DMS53 treated with DMSO at 0.1 percent for 48 hours (cell line): ENCODE data around the gene SRCAP.

ENCODE experiments used
- DNase-seq: peaks from one replicate; lab custom pipeline; 2025; ENCODE audit not compliant: unreplicated experiment; lab: John Stamatoyannopoulos, UW

Gene SRCAP

DNA sequence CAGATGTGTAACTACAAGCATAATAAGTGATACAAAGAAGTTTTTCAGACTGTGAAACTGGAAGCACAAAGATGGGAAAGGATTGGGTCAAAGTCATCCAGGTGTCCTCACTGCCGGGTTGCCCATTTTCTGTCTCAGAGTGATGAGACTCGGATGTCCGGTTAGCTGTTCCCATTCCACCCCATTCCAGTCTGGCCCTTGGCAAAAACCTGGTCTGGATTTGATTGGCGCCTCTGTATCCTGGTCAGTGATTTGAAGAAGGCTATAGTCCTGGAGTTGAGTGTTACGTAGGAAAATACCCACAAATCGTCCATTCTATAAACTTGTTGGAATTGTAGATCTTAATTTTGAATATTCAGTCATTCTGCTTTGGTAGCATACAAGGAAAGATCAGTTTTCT is 29.4 kb downstream of the SRCAP start:
- DNase-seq: no peak

DNA sequence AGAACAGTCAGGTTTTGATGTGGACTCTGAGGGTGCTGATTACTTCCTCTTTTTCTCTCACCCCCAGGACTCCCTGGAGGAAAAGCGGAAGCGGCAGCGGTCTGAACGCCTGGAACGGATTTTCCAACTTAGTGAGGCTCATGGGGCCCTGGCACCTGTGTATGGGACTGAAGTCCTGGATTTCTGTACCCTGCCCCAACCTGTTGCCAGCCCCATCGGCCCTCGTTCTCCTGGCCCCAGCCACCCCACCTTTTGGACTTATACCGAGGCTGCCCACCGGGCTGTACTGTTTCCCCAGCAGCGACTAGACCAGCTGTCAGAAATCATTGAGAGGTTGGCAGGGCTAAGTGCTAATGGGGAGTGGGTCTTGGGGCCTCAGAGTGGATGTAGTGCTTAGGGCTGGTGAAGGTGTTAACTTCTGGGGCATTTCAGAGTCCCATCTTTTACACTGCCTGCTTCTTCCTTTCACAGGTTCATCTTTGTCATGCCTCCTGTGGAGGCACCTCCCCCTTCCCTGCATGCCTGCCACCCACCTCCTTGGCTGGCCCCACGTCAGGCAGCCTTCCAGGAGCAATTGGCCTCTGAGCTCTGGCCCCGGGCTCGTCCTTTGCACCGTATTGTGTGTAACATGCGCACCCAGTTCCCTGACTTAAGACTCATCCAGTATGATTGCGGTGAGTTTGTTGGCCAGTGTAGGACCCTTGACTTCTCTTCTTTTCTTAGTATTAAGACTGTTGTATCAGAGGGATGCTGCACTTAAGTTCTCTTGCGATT is 30.1 kb downstream of the SRCAP start:
- DNase-seq: no peak

DNA sequence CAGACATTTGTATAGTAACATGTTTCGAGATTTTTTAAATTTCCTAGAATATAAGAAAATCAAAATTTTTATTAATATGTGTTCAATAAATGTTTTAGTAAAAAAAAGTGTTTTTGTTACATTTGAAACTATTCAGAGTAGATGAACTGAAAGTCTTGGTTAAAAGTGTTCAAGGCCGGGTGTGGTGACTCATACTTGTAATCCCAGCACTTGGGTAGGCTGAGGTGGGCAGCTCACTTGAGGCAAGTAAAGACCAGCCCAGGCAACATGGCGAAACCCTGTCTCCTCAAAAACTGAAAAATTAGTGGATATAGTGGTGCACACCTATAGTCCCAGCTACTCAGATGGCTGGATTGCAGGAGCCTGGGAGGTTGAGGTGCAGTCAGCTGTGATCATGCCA is 32.4 kb downstream of the SRCAP start:
- DNase-seq: no peak

GRCh38 chr16:30736995-30737793 is 38.2 kb downstream of the SRCAP start:
- DNase-seq: no peak

- no peak for DNase-seq
Measured at GRCh38 chr16:30737794-30738648, 39.0 kb downstream of the SRCAP start.

- no peak for DNase-seq
Measured at GRCh38 chr16:30738984-30739951, 40.3 kb downstream of the SRCAP start.

- peak; percentile 77 for DNase-seq
Measured at GRCh38 chr16:30740364-30741251, 41.6 kb downstream of the SRCAP start.

GRCh38 chr16:30741461-30741914 is 42.5 kb downstream of the SRCAP start:
- no peak for DNase-seq

DNA sequence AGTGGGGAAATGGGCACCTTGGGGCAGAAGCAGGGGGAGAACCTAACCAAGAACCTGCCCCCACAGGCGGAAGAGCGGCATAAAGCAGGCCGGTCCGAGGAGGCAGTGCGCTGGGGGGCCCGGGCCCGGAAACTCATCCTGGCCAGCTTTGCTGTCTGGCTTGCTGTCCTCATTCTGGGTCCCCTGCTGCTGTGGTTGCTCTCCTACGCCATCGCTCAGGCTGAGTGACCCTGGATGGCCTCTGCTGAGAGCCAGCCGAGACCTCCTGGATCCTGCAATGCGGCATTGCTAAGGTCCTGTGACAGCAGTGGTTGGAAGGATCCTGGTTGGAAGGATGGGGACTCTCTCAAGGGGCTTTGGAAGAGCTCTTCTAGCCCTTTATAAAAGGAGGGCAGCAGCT is 44.7 kb downstream of the SRCAP start:
- no peak for DNase-seq

DNA sequence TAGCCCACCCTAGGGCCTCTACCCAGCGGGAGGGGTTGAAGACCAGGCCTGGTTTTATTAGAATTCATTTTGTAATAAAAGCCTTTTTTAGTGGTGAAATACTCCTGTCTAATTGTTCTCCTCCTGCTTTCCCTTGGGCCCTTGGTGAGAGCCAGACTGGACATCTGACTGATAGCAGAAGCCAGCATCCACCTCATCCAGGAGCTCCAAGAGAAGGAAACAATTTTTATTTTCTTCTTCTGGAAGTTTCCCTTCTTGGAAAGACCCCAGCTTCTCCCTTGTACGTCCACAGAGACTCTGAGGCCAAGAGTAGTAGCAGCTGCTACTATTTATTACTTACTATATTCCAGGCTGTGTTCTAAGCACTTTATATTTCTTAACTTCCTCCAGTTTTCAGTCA is 45.2 kb downstream of the SRCAP start:
- no peak for DNase-seq

GRCh38 chr16:30745082-30745481 is 46.1 kb downstream of the SRCAP start:
- no peak for DNase-seq

GRCh38 chr16:30746638-30747175 is 47.7 kb downstream of the SRCAP start:
- DNase-seq: no peak

- DNase-seq: no peak
Measured at GRCh38 chr16:30747331-30747730, 48.4 kb downstream of the SRCAP start.

- peak; percentile 93 for DNase-seq
Measured at GRCh38 chr16:30747799-30748633, 49.0 kb downstream of the SRCAP start, which contains the start of gene PHKG2. PHKG2 (plus strand) TSS chr16:30748425; CDS start chr16:30748821, 396 bp downstream.

DNA sequence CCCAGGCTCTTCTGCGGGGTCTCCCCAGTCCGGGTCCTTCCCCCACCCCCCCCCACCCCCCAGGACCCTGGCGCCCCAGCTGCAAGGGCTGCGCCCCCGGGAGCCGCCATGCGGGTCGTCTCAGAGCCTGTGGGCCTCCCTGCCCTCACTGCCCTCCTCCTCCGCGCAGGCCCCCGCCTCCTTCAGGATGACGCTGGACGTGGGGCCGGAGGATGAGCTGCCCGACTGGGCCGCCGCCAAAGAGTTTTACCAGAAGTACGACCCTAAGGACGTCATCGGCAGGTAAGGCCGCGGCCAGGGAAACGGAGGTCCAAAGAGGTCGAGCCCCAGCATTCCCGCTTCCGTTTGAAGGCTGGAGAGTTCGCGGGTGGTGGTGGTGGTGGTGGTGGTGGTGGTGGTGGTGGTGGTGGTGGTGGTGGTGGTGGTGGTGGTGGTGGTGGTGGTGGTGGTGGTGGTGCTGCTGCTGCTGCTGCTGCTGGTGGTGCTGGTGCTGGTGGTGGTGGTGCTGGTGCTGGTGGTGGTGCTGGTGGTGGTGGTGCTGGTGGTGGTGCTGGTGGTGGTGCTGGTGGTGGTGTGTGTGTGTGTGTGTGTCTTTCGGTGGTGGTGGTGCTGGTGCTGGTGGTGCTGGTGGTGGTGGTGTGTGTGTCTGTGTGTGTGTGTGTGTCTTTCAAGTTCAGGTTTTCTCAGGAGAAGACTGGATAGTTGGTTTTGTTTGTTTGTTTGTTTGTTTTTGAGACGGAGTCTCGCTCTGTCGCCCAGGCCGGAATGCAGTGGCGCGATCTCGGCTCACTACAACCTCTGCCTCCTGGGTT is 49.9 kb downstream of the SRCAP start:
- no peak for DNase-seq

DNA sequence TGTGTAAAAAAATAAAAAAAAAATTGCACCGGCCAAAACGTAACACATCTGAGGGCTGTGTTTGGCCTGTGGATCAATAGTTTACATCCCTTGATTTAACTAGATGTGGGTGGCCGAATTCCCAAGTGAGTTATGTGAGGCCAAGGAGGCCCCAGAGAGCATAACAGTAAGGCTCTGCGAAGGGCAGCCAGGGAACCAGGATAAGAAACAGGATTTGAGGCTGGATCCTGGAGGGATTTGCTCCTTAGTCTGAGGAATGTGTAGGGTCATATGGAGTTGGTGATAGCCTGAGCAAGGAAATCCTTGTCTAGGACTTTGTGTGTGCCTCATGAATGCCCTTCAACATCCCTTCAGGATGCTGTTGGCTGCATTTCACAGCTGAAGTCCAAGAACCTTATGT is 51.2 kb downstream of the SRCAP start:
- DNase-seq: no peak

GRCh38 chr16:30750876-30751465 is 52.0 kb downstream of the SRCAP start:
- DNase-seq: no peak
